ENCODE measurements around the gene DSCAM. TPM values are rescaled to one million over a fixed set of nuclear protein-coding genes. Genes with fewer than 3 reads are reported as not detected.

Gene DSCAM
- total RNA-seq, 1 experiment from 2014 or later: not detected

GRCh38 chr21:40620386-40621145 lies 226.4 kb downstream of the DSCAM start:
- no peaks in the 10 kb centered on the region for H3K9me3 ChIP-seq
- no peaks in the 10 kb centered on the region for H3K27me3 ChIP-seq

GRCh38 chr21:40618191-40618973 lies 228.6 kb downstream of the DSCAM start:
- Histone ChIP-seq H3K4me3 (no peak overlapping the region), H3K36me3 (no peaks in the 10 kb centered on the region), H3K27me3 (no peaks in the 10 kb centered on the region), H3K9me3 (no peaks in the 10 kb centered on the region)
- DNase-seq: no peak

More at GRCh38 chr21:40620386-40621145, 226.4 kb downstream of the DSCAM start:
- no peaks in the 10 kb centered on the region for H3K36me3 ChIP-seq
- no peak overlapping the region for H3K4me3 ChIP-seq
- DNase-seq: no peak

- H3K4me3 ChIP-seq: no peak overlapping the region
- no peaks in the 10 kb centered on the region for H3K36me3 ChIP-seq
- no peak for DNase-seq
- H3K27me3 ChIP-seq: no peaks in the 10 kb centered on the region
- no peaks in the 10 kb centered on the region for H3K9me3 ChIP-seq
These were observed 230.6 kb downstream of the DSCAM start for GRCh38 chr21:40616377-40616704.

GRCh38 chr21:40615505-40616376 lies 231.2 kb downstream of the DSCAM start:
- no peak for DNase-seq
- H3K27me3 ChIP-seq: no peaks in the 10 kb centered on the region

GRCh38 chr21:40613546-40614030 lies 233.4 kb downstream of the DSCAM start:
- no peak for DNase-seq
- H3K9me3 ChIP-seq: no peaks in the 10 kb centered on the region

More at GRCh38 chr21:40615505-40616376, 231.2 kb downstream of the DSCAM start:
- Histone ChIP-seq H3K9me3 (no peaks in the 10 kb centered on the region), H3K36me3 (no peaks in the 10 kb centered on the region), H3K4me3 (no peak overlapping the region)

GRCh38 chr21:40610345-40610744 lies 236.6 kb downstream of the DSCAM start:
- H3K4me3 ChIP-seq: no peak overlapping the region
- no peak for DNase-seq
- no peaks in the 10 kb centered on the region for H3K36me3 ChIP-seq
- no peaks in the 10 kb centered on the region for H3K27me3 ChIP-seq
- H3K9me3 ChIP-seq: no peaks in the 10 kb centered on the region

More at GRCh38 chr21:40613546-40614030, 233.4 kb downstream of the DSCAM start:
- H3K27me3 ChIP-seq: no peaks in the 10 kb centered on the region
- no peak overlapping the region for H3K4me3 ChIP-seq
- no peaks in the 10 kb centered on the region for H3K36me3 ChIP-seq

- Histone ChIP-seq H3K36me3 (no peaks in the 10 kb centered on the region), H3K9me3 (peaks cover 4% of the 10 kb centered on the region; the same call in 1 of the 2 replicates), H3K4me3 (no peak overlapping the region), H3K27me3 (no peaks in the 10 kb centered on the region; the same call in 1 of the 2 replicates)
- DNase-seq: no peak
These were observed 240.6 kb downstream of the DSCAM start for GRCh38 chr21:40606341-40606740.

- Histone ChIP-seq H3K4me3 (no peak overlapping the region), H3K9me3 (peaks cover 4% of the 10 kb centered on the region; the same call in 1 of the 2 replicates), H3K36me3 (no peaks in the 10 kb centered on the region), H3K27me3 (no peaks in the 10 kb centered on the region; the same call in 1 of the 2 replicates)
- no peak for DNase-seq
These were observed 241.9 kb downstream of the DSCAM start for GRCh38 chr21:40605094-40605493.

GRCh38 chr21:40603774-40604173 lies 243.2 kb downstream of the DSCAM start:
- Histone ChIP-seq H3K36me3 (no peaks in the 10 kb centered on the region), H3K27me3 (no peaks in the 10 kb centered on the region; the same call in 1 of the 2 replicates), H3K9me3 (peaks cover 4% of the 10 kb centered on the region; the same call in 1 of the 2 replicates), H3K4me3 (no peak overlapping the region)
- DNase-seq: no peak

- peaks cover 4% of the 10 kb centered on the region; the same call in 1 of the 2 replicates for H3K9me3 ChIP-seq
These were observed 244.9 kb downstream of the DSCAM start for GRCh38 chr21:40602080-40602479.

GRCh38 chr21:40595806-40596205 lies 251.2 kb downstream of the DSCAM start:
- DNase-seq: no peak
- Histone ChIP-seq H3K27me3 (no peaks in the 10 kb centered on the region), H3K9me3 (no peaks in the 10 kb centered on the region), H3K4me3 (no peak overlapping the region), H3K36me3 (no peaks in the 10 kb centered on the region)

More at GRCh38 chr21:40602080-40602479, 244.9 kb downstream of the DSCAM start:
- H3K36me3 ChIP-seq: no peaks in the 10 kb centered on the region
- no peak overlapping the region for H3K4me3 ChIP-seq
- no peaks in the 10 kb centered on the region; the same call in 1 of the 2 replicates for H3K27me3 ChIP-seq
- DNase-seq: no peak

GRCh38 chr21:40587736-40588346 lies 259.1 kb downstream of the DSCAM start:
- Histone ChIP-seq H3K9me3 (no peaks in the 10 kb centered on the region), H3K4me3 (no peak overlapping the region), H3K27me3 (no peaks in the 10 kb centered on the region; the same call in 1 of the 2 replicates), H3K36me3 (no peaks in the 10 kb centered on the region)
- no peak for DNase-seq

GRCh38 chr21:40586575-40586974 lies 260.4 kb downstream of the DSCAM start:
- Histone ChIP-seq H3K4me3 (no peak overlapping the region), H3K27me3 (no peaks in the 10 kb centered on the region; the same call in 1 of the 2 replicates), H3K36me3 (no peaks in the 10 kb centered on the region), H3K9me3 (no peaks in the 10 kb centered on the region)
- DNase-seq: no peak

- H3K36me3 ChIP-seq: no peaks in the 10 kb centered on the region
- no peak overlapping the region for H3K4me3 ChIP-seq
- no peak for DNase-seq
- no peaks in the 10 kb centered on the region; the same call in 1 of the 2 replicates for H3K9me3 ChIP-seq
- no peaks in the 10 kb centered on the region for H3K27me3 ChIP-seq
These were observed 269.5 kb downstream of the DSCAM start for GRCh38 chr21:40577285-40578043.

- no peaks in the 10 kb centered on the region for H3K36me3 ChIP-seq
- no peak overlapping the region for H3K4me3 ChIP-seq
- DNase-seq: no peak
- no peaks in the 10 kb centered on the region; the same call in 1 of the 2 replicates for H3K9me3 ChIP-seq
- no peaks in the 10 kb centered on the region for H3K27me3 ChIP-seq
These were observed 271.0 kb downstream of the DSCAM start for GRCh38 chr21:40575976-40576375.

All from MG63 (cell line).